H1 (cell line): ENCODE results near the gene PRPF40B. TPM values are rescaled to one million over a fixed set of nuclear protein-coding genes. Genes with fewer than 3 reads are reported as not detected.

Source experiments
- BRCA1 ChIP-seq: IDR thresholded peaks from 2 replicates; pipeline ENCODE4 v1.6.1; 2012; ENCODE audit warnings: low read depth, low read length, improper control_type of control experiment
- EZH2 ChIP-seq: fragments of 200-600 bp; sonication (generic); IDR thresholded peaks from 2 replicates; pipeline ENCODE4 v1.7.1; 2012; ENCODE audit warnings: low read depth, mild to moderate bottlenecking, moderate library complexity, low read length, inconsistent platforms; ENCODE audit not compliant: severe bottlenecking
- RBBP5 ChIP-seq: IDR thresholded peaks from 2 replicates; pipeline ENCODE4 v1.7.1; 2012; ENCODE audit warnings: low read depth, mild to moderate bottlenecking, inconsistent platforms, low read length, moderate library complexity, borderline replicate concordance
- YY1 ChIP-seq: IDR thresholded peaks from 2 replicates; pipeline ENCODE4 v1.6.1; 2011; ENCODE audit warnings: low read depth, mild to moderate bottlenecking, low read length
- polyA plus RNA-seq, 7 experiments: library from polyadenylated mRNA; depleted of rRNA in 3 of 7; stranded (reverse) in 5 of 7; unstranded in 2 of 7; fragments of >200 nt in 5 of 7; fragments of 200-250 nt in 2 of 7; gene quantifications; 1 replicate in 5 of 7; 2 replicates in 1 of 7; 4 replicates in 1 of 7; pipeline versions ENCODE4 v1.2.1 to v1.2.3, GENCODE V29; 2011 to 2013; ENCODE audit warnings: missing spikeins in 2 of 7, mixed read lengths in 2 of 7
- total RNA-seq: library from RNA; stranded (reverse); fragmentation: NEBNext Ultra II Directional; extraction: Animal tissue kit (Norgen Biotek cat#: 25700); gene quantifications from 2 replicates; pipeline ENCODE4 v1.2.1, GENCODE V29; 2021
- TF ChIP-seq, protein P1 (sequence below): IDR thresholded peaks from 2 replicates; pipeline ENCODE4 v1.6.1; 2011; ENCODE audit warnings: low read depth, mild to moderate bottlenecking, low read length; ENCODE audit not compliant: insufficient read depth
- TF ChIP-seq, protein P2 (sequence below): fragments of 300-600 bp; sonication (generic); IDR thresholded peaks from 2 replicates; pipeline ENCODE4 v1.7.1; 2012; ENCODE audit warnings: low read length, moderate library complexity, mild to moderate bottlenecking, inconsistent platforms; ENCODE audit not compliant: insufficient replicate concordance

PRPF40B gene
- total and polyA plus RNA-seq, 2 of the 8 experiments (the other 6 are each of a cell fraction or from before 2014, with no cell fraction given): 14.4 to 24.4 TPM

DNA sequence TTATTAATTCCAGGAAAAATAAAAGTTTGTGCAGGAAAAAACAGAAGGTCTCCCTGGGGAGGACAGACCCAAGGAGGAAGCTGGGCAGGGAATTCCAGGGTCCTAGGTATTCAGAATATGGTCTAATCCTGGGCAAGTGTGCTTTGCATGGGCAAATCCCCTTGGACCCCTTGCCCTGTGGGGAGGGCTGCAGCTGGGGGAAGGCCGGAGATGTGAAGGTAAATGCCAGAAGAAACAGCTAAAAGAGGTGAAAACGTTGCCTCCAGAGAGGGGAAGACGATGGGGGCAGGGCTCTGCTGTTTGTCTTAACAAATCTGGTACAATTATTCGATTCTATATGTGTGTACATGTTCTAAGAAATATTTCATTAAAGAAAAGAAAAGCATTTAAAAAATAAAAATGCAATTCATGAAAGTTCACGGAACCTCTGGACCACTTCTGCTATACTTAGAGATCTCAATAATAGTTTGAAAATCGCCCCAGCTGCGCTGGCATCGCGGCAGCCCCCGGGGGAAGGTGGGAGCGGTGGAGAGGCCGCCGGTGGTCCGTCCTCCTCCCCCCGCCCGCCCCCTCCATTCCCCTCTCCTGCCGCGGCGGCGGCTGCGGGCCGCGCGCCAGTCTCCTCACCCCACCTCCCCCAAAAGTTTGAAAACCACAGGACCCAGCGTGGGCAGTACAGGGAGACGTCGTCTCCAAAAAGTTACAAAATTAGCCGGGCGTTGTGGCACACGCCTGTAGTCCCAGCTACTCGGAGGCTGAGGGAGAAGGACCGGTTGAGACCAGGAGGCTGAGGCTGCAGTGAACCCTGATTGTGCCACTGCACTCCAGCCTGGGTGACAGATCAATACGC lies 1.5 kb upstream of the PRPF40B start (continued):
- TF ChIP-seq, protein P1, sequence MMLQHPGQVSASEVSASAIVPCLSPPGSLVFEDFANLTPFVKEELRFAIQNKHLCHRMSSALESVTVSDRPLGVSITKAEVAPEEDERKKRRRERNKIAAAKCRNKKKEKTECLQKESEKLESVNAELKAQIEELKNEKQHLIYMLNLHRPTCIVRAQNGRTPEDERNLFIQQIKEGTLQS: no peak
- TF ChIP-seq YY1 (no peak), BRCA1 (no peak), RBBP5 (no peak), EZH2 (no peak)
- TF ChIP-seq, protein P2, sequence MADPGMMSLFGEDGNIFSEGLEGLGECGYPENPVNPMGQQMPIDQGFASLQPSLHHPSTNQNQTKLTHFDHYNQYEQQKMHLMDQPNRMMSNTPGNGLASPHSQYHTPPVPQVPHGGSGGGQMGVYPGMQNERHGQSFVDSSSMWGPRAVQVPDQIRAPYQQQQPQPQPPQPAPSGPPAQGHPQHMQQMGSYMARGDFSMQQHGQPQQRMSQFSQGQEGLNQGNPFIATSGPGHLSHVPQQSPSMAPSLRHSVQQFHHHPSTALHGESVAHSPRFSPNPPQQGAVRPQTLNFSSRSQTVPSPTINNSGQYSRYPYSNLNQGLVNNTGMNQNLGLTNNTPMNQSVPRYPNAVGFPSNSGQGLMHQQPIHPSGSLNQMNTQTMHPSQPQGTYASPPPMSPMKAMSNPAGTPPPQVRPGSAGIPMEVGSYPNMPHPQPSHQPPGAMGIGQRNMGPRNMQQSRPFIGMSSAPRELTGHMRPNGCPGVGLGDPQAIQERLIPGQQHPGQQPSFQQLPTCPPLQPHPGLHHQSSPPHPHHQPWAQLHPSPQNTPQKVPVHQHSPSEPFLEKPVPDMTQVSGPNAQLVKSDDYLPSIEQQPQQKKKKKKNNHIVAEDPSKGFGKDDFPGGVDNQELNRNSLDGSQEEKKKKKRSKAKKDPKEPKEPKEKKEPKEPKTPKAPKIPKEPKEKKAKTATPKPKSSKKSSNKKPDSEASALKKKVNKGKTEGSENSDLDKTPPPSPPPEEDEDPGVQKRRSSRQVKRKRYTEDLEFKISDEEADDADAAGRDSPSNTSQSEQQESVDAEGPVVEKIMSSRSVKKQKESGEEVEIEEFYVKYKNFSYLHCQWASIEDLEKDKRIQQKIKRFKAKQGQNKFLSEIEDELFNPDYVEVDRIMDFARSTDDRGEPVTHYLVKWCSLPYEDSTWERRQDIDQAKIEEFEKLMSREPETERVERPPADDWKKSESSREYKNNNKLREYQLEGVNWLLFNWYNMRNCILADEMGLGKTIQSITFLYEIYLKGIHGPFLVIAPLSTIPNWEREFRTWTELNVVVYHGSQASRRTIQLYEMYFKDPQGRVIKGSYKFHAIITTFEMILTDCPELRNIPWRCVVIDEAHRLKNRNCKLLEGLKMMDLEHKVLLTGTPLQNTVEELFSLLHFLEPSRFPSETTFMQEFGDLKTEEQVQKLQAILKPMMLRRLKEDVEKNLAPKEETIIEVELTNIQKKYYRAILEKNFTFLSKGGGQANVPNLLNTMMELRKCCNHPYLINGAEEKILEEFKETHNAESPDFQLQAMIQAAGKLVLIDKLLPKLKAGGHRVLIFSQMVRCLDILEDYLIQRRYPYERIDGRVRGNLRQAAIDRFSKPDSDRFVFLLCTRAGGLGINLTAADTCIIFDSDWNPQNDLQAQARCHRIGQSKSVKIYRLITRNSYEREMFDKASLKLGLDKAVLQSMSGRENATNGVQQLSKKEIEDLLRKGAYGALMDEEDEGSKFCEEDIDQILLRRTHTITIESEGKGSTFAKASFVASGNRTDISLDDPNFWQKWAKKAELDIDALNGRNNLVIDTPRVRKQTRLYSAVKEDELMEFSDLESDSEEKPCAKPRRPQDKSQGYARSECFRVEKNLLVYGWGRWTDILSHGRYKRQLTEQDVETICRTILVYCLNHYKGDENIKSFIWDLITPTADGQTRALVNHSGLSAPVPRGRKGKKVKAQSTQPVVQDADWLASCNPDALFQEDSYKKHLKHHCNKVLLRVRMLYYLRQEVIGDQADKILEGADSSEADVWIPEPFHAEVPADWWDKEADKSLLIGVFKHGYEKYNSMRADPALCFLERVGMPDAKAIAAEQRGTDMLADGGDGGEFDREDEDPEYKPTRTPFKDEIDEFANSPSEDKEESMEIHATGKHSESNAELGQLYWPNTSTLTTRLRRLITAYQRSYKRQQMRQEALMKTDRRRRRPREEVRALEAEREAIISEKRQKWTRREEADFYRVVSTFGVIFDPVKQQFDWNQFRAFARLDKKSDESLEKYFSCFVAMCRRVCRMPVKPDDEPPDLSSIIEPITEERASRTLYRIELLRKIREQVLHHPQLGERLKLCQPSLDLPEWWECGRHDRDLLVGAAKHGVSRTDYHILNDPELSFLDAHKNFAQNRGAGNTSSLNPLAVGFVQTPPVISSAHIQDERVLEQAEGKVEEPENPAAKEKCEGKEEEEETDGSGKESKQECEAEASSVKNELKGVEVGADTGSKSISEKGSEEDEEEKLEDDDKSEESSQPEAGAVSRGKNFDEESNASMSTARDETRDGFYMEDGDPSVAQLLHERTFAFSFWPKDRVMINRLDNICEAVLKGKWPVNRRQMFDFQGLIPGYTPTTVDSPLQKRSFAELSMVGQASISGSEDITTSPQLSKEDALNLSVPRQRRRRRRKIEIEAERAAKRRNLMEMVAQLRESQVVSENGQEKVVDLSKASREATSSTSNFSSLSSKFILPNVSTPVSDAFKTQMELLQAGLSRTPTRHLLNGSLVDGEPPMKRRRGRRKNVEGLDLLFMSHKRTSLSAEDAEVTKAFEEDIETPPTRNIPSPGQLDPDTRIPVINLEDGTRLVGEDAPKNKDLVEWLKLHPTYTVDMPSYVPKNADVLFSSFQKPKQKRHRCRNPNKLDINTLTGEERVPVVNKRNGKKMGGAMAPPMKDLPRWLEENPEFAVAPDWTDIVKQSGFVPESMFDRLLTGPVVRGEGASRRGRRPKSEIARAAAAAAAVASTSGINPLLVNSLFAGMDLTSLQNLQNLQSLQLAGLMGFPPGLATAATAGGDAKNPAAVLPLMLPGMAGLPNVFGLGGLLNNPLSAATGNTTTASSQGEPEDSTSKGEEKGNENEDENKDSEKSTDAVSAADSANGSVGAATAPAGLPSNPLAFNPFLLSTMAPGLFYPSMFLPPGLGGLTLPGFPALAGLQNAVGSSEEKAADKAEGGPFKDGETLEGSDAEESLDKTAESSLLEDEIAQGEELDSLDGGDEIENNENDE: no peak
